GM19395 (cell line): ENCODE data around the gene BBS9.

Experiments used
- ATAC-seq: cut with Tn5 transposase; IDR thresholded peaks from one replicate; pipeline ENCODE4 v1.9.1; 2021; ENCODE audit warnings: mild to moderate bottlenecking, moderate library complexity; ENCODE audit not compliant: unreplicated experiment

The BBS9 gene

DNA sequence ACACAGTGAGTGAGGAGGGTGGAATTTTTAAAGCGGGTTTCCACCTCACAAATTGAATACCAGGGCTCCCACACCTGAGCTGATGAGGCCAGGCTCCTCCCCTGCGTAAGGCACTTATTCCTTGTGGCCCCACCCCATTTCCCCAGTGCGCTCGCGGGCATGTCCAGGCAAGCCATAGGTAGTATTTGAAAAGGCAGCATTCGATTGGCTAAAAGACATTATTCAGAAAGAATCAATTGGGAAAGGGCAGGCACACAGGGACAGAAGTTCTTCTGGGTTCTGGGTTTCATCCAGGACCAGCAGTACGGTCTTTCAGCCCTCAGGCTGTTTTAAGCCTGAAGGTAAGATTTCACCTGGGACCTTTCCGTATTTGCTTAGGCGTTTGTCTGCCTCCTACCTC is 222.3 kb downstream of the BBS9 start:
- no peak for ATAC-seq

DNA sequence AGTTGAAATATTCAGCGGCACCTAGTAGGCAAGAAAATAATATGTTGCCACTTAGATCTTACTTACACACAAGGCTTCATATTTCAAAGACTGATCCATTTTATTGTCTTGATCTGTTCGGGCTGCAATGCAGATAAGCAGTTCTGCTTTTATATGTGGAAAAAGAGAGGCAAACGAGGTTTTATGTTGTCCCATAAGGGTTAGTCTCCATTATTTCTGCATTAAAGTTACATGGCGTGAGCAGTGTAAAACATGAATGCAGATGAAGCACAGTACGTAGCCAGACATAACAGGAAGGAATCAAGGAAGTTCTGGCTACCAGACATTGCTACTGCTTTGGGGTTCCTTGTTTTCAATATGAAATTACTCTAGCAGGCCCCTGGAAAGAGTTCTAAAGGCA is 224.8 kb downstream of the BBS9 start:
- ATAC-seq = no peak

- ATAC-seq = no peak
These were observed 226.0 kb downstream of the BBS9 start for GRCh38 chr7:33355386-33355785.

DNA sequence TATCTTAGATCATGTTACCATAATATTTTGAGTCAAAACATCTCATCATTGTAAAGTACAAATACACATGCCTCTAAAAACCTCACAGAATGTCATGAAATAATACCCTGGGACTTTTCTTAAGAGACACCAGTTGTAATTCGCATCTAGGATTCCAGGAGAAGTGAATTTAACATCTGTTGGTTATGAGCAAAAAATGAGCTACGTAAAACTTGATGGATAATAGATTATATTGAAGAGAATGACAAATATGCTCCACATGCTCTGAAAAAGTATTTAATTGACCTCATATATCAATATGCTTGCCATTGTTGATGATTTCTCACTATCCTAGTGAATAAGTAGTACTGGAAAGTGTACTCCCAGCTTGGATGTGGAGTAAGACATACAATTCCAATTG is 227.0 kb downstream of the BBS9 start:
- no peak for ATAC-seq

GRCh38 chr7:33357846-33358245 is 228.5 kb downstream of the BBS9 start:
- ATAC-seq = no peak

DNA sequence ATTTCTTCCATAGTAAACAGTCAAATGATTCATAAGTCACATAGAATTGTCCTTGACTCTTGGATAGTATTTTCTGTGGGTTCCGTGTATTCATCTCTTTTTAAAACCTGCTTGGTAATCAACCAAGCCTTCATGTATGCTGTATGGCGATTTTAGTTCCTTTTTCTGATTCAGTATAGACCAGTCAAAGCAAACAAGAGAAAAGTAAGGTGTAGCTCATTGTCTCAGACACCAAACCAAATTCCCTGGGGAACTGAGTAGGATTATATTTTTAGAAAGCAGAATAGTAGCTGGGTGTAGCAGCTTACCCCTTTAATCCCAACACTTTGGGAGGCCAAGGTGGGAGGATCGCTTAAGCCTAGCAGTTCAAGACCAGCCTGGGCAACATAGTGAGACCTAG is 240.5 kb downstream of the BBS9 start:
- no peak for ATAC-seq

DNA sequence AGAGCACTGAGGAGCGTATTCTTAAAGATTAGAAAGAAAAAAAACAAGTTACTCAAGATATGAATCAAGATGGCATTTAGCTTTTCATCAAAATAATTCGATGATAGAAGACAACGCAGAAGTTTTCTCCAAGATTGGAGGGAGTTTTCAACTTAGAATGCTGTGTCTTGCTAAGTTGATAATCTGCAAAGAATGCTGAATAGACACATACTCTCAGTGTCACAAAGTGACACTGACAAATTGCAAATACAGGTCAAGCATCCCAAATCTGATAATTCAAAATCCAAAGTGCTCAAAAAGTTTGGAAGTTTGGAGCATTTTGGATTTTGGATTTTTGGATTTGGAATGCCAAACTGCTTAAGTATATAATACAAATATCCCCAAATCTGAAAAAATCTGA is 243.8 kb downstream of the BBS9 start:
- no peak for ATAC-seq

DNA sequence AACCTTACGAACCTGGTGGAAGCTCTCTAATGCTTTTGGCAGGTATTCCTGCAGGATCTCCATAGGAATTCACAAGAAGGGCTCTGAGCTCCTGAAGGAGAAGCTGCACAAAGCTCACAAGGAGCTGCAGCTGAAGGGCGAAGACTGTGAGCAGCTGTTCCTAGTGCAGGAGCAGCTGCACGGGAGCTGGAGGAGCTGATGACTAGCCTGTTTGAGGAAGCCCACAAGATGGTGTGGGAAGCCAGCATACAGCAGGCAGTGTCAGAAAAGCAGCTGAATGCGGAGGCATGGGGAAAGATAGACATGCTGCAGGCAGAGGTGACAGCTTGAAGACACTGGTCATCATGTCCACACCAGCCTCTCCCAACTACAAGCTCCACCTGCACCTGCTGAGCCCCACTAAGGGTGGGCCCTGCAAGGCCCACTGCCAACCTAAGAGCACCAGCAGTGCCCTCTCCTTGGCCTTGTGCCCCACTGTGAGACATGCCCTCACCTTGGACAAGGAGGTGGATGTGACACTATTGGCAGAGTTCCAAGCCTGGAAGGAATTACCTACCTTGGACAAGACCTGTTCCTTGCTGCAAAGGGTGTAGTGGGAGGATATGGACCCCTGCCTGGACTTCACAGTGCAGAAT is 250.6 kb downstream of the BBS9 start:
- no peak for ATAC-seq

DNA sequence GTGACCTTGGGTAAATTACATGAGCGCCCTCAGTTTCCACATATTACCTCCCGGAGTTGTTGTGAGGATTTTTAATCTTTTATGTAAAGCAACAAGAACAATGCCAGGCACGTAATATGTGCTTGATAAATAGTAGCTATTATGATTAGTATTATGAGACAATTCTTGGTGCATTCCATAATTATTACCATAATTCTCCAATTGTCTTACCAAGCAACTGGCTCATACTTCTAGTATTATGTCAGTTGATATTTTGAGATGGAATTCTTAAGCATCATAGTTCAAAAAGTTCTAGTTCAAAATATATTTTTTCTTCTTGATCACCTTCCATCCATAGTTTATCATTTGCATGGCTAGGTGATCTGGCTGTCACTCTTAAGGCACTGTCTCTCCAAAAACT is 259.0 kb downstream of the BBS9 start:
- no peak for ATAC-seq

DNA sequence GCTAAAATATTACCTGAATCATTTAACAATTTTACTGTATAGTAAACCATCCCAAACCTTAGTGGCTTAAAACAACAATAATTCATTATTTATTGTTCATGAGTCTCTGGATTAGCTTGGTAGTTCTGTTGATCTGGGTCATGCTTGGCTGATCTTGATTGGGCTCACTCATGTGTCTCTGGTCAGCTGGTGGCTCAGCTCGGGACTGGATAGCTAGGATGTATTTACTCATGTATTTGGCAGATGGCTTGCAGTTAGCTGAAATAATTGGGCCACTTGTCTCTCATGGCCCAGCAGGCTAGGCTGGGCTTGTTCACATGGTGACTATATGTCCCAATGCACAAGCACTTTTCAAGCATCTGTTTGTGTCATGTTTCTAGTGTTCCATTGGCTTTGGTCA is 262.8 kb downstream of the BBS9 start:
- ATAC-seq = no peak

DNA sequence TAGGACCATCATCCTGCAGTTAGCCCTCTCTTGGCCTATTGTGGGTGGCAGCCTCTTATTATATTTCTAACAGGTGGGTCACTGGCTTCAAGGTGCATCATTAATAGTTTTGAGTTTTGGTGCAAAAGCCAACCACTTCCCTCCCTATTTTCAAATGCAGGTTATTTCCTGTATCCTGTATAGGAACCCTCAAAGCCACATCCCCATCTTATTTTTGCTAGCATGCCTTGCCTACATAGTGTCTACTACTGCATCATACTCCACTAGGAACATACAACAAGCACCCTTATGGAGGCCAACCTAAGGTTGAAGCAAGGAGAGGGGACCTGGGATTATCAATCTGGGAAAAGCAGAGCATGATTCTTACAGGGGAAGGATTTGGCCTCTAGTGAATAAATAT is 264.4 kb downstream of the BBS9 start:
- no peak for ATAC-seq

- ATAC-seq = no peak
These were observed 266.0 kb downstream of the BBS9 start for GRCh38 chr7:33395340-33395739.

GRCh38 chr7:33399528-33400213 is 270.3 kb downstream of the BBS9 start:
- ATAC-seq = no peak

DNA sequence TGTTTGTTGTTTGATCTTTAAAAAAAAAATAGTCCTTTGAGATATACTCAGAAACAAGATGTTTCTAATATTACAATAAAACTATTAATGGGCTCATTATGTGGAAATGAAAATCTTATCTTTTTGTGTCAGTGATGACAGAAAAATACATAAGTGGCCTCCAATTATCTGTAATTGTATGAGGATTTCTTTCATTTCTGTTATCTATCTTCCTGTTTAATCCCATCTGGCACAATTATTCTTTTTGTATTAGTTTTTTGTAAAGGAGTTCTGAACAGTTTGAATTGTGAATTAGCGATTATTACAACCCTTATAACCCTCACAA is 270.8 kb downstream of the BBS9 start:
- no peak for ATAC-seq

GRCh38 chr7:33410266-33410665 is 280.9 kb downstream of the BBS9 start:
- ATAC-seq = no peak

DNA sequence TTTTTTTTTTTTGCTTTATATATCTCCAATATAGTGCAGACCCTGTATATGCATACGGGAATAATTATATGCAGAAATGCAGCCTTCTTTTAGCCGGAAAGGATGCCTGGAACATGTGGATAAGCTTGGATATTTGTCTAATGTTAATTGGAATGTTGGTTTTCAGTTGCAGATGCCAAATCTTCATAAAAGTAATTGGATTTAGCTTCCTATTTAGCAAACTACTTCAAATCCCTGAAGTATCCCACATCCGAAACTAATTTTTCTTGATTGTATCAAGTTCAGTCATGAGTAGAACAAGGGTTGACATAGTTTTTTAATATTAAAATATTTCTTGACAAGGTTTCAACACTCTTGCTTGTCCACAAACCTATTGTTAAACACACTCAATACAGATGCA is 281.7 kb downstream of the BBS9 start:
- ATAC-seq = no peak

- ATAC-seq = no peak
These were observed 283.0 kb downstream of the BBS9 start for GRCh38 chr7:33412331-33412730.

DNA sequence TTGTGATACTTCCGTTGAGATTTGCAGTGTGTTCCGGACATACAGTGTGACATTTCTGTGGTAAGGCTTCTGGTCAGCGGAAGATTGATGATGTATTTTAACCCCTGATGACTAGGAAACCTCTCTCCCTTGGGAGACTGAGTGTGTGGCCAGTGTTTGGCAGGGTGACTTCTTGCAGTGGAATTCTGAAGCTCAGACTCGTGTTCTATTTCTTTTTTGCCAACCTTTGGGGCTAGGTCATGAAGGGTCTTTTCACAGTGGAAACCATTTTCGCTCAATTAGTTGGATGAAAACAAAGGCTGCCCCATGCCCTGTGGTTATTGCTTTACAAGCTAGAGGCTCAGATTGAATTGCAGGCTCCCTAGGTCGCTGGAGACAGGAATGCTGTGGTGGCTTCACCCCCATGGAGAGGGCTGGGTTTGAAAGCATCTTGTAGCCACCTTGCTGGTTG is 288.9 kb downstream of the BBS9 start:
- no peak for ATAC-seq

DNA sequence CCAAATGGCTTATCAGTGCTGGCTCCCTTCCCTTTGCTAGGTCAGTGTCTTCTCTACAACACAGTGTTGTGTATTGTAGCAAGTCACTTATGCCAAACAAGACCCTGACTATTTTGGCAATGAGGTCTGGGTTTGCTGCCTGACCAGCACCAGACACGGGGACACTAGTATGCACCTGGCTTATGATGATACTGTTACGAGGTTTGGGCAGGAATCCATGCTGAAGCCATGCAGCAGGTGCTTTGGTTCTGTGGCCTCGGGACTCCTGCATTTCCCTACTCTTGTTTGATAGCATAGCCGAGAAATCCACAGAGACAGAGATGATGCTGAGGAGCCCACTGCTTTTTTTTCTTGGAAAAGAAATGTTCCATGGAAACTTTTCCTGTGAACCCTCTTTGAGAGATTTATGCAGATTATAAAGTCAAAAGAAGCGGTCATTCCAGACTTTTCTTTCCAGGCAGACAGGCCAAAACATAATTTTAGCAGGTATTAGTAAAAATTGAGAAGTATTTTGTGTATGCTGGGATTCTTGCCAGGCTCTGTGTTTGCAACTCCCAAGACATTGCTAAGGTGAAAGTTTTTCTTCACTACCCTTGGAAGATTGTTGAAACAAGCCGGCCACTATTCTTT is 291.1 kb downstream of the BBS9 start:
- ATAC-seq = no peak

DNA sequence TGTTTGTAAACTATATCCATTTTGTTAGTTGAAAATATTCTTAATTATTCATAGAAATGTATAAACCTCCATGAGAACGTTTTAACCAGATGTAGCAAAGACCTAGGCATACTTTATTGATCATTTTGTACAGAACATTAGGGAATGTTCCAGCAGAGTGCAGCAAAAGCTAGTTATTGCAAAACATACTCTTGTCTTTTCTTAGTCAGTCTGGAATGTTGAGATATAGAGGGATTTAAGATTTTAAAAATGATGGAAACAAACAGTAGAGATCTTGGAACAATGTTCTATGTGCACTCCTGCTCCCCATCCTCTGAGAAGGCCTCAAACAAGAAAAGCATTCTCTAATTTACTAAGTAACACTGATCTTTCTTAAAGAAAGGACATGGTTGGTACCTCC is 292.1 kb downstream of the BBS9 start:
- no peak for ATAC-seq

DNA sequence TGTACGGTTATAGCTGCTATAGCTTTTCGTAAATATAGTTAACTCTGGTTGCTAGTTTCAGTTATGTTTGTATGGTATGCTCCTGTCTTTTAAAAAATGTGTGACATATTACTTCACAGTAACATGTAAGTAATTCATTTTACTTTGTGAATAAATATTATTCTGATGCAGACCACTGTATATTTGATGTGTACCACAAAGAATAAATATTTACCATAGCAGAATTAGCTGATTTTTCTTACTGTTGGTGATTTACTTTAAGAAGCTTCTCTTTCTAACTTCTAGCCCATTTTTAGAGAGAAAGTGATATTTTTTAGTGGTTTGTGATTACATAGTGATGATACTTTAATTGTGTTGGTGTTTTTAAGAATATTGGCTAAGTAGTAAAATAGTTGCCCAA is 292.8 kb downstream of the BBS9 start:
- no peak for ATAC-seq

DNA sequence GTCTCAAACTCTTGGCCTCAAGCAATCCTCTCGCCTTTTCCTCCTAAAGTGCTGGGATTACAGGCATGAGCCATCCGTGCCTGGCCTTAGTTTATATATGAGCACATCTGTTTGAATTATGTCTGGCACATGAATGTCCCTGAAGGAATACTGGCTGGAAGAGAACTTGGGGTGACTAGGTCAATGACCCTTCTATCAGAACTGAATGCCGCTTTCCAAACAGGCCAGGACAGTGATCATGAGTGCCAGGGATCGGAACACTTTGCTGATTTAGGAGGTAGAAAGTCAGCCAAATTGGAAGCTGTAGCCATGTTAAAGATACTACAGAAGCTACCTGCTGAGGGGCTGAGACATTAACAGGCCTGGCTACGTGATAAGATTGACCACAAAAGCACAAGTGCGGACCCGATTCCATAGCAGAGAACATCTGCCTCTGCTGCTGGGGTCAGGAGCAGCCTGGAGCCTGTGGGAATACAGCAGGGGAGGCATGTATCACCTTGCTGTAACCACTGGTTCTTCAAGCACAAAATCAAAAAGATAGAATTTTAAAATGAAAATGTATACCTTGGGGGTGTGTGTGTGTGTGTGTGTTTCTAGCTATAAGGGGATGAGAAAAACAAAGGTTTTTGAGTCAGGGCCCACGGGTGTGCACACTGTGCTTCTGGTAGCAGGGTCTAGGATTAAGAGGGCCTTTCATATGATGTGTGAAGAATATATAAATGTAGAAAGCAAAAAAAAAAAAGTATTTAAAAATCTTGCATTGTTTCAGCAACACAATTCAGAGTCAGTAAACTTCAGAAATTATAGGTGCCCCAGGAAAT is 293.7 kb downstream of the BBS9 start:
- ATAC-seq = peak; percentile 60
